ENCODE results near the gene TMX1. TPM values are rescaled to one million over a fixed set of nuclear protein-coding genes. Genes with fewer than 3 reads are reported as not detected.
"Not testable (repeated sequence)": the region's sequence is repeated elsewhere in the genome, so short reads cannot be mapped to it uniquely, and the experiment has no call there.

Gene TMX1
- total and polyA plus RNA-seq, 5 donors: 4.3 to 12.5 (median 9.9) TPM

DNA sequence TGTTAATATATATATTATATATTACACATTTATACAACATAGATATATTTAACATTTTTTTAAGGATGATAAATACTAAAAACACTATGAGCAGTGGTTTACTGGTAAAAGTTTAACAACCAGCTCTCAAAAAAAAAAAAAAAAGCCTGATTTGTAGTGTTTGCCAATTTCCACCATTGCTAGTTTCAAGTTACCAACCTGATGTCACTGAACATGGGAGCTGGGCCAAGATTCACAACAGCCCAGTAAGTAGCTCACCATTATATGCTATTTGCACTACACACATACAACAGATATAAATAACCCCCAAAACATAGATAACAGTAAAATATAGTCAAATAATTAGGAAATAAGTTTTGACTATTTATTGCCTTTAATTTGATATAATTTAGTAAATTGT is 28.9 kb upstream of the TMX1 start:
- intact Hi-C loops (cut with DNase I): no loop called here
- H3K9me3 ChIP-seq (ENCODE audit: control insufficient read depth, low read length): no peaks in the 10 kb centered on the region

DNA sequence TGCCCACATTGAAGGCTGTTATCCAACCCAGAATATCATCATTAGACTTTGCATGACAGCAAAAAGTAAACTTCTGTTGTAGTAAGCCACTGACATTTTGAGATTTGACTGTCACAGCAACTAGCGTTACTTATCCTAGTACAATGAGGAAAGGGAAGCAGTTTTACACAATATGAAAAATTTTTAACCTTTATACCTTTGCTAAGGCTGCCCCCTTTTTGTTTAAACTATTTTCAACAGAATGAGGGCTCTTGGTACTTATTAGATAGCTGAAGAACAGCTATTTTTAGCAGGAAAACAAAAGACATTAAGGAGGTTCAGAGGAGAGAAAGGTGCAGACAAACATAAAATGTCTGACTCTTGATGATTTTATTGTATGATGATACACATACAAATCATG is 23.4 kb upstream of the TMX1 start:
- Histone ChIP-seq H3K4me3 (ENCODE audit: low read length) (no peak overlapping the region), H3K4me1 (ENCODE audit: control insufficient read depth, insufficient read depth, low read length) (no peaks in the 10 kb centered on the region), H3K9me3 (ENCODE audit: control insufficient read depth, low read length) (no peaks in the 10 kb centered on the region), H3K27me3 (ENCODE audit: control insufficient read depth, insufficient read depth) (no peaks in the 10 kb centered on the region), H3K27ac (ENCODE audit: low read length) (no peak overlapping the region)
- no peak for DNase-seq
- no peak for ATAC-seq
- WGBS: 54% methylated on average over 1 of the region's 1 CpG
- intact Hi-C loops (cut with DNase I): no loop called here

More for the DNA sequence above, 28.9 kb upstream of the TMX1 start:
- DNase-seq (no peak), ATAC-seq (no peak)
- H3K4me3 ChIP-seq (ENCODE audit: low read length): no peak overlapping the region
- no peak overlapping the region for H3K27ac ChIP-seq (ENCODE audit: low read length)
- H3K27me3 ChIP-seq (ENCODE audit: control insufficient read depth, insufficient read depth): no peaks in the 10 kb centered on the region
- H3K4me1 ChIP-seq (ENCODE audit: control insufficient read depth, insufficient read depth, low read length): no peaks in the 10 kb centered on the region

GRCh38 chr14:51219473-51220448 is 20.3 kb upstream of the TMX1 start:
- WGBS: 56% methylated on average over 7 of the region's 7 CpGs
- intact Hi-C loops (cut with DNase I): loop anchor here (10.0 kb wide), 1 partner anchor 265 kb away; no protein-coding TSS in a partner anchor
- no peak for DNase-seq
- no peaks in the 10 kb centered on the region for H3K4me1 ChIP-seq (ENCODE audit: control insufficient read depth, insufficient read depth, low read length)
- H3K27me3 ChIP-seq (ENCODE audit: control insufficient read depth, insufficient read depth): no peaks in the 10 kb centered on the region
- no peak for ATAC-seq
- H3K27ac ChIP-seq (ENCODE audit: low read length): no peak overlapping the region
- H3K9me3 ChIP-seq (ENCODE audit: control insufficient read depth, low read length): no peaks in the 10 kb centered on the region
- no peak overlapping the region for H3K4me3 ChIP-seq (ENCODE audit: low read length)

GRCh38 chr14:51223463-51223862 is 16.6 kb upstream of the TMX1 start:
- DNase-seq: not testable (repeated sequence)
- WGBS: 98% methylated on average over 1 of the region's 1 CpG

DNA sequence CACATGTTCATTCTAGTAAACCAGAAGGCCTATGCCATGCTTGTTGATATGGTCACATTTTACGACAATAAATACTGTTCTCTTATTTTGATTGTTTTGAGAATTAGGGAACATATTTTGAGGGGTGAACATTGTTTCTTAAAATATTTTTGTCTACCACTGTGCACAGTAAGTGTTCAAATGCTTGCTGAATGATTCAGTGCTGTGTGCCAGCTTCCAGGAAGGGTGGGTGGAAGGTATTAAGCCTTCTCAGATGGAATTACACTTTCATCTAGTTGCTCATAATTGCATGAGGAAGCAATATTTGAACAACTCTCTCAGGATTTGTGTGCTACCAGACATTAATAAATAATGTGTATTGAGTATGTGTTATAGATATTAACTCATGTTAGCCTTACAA is 15.5 kb upstream of the TMX1 start:
- Histone ChIP-seq H3K9me3 (ENCODE audit: control insufficient read depth, low read length) (no peaks in the 10 kb centered on the region), H3K4me1 (ENCODE audit: control insufficient read depth, insufficient read depth, low read length) (no peaks in the 10 kb centered on the region), H3K27me3 (ENCODE audit: control insufficient read depth, insufficient read depth) (no peaks in the 10 kb centered on the region), H3K4me3 (ENCODE audit: low read length) (no peak overlapping the region), H3K27ac (ENCODE audit: low read length) (no peak overlapping the region)
- no peak for DNase-seq
- WGBS: 100% methylated on average over 1 of the region's 1 CpG
- intact Hi-C loops (cut with DNase I): loop anchor here (10.0 kb wide), 1 partner anchor 270 kb away; no protein-coding TSS in a partner anchor
- no peak for ATAC-seq

More at GRCh38 chr14:51223463-51223862, 16.6 kb upstream of the TMX1 start:
- not testable (repeated sequence) for H3K9me3 ChIP-seq (ENCODE audit: control insufficient read depth, low read length); H3K4me3 ChIP-seq (ENCODE audit: low read length); H3K27me3 ChIP-seq (ENCODE audit: control insufficient read depth, insufficient read depth); H3K27ac ChIP-seq (ENCODE audit: low read length); H3K4me1 ChIP-seq (ENCODE audit: control insufficient read depth, insufficient read depth, low read length); ATAC-seq
- intact Hi-C loops (cut with DNase I): loop anchor here (10.0 kb wide), 1 partner anchor 269 kb away; no protein-coding TSS in a partner anchor

- WGBS: 78% methylated on average over 2 of the region's 2 CpGs
- intact Hi-C loops (cut with DNase I): loop anchor here (10.0 kb wide), 1 partner anchor 271 kb away; no protein-coding TSS in a partner anchor
Observed at GRCh38 chr14:51225751-51226150, 14.3 kb upstream of the TMX1 start.

GRCh38 chr14:51228391-51228790 is 11.7 kb upstream of the TMX1 start:
- no peak for DNase-seq
- Histone ChIP-seq H3K27ac (ENCODE audit: low read length) (no peak overlapping the region), H3K4me1 (ENCODE audit: control insufficient read depth, insufficient read depth, low read length) (no peaks in the 10 kb centered on the region), H3K27me3 (ENCODE audit: control insufficient read depth, insufficient read depth) (no peaks in the 10 kb centered on the region), H3K9me3 (ENCODE audit: control insufficient read depth, low read length) (no peaks in the 10 kb centered on the region), H3K4me3 (ENCODE audit: low read length) (no peak overlapping the region)
- ATAC-seq: no peak
- intact Hi-C loops (cut with DNase I): loop anchor here (10.0 kb wide), 1 partner anchor 274 kb away; no protein-coding TSS in a partner anchor

More at GRCh38 chr14:51225751-51226150, 14.3 kb upstream of the TMX1 start:
- ATAC-seq: no peak
- Histone ChIP-seq H3K4me1 (ENCODE audit: control insufficient read depth, insufficient read depth, low read length) (no peaks in the 10 kb centered on the region), H3K9me3 (ENCODE audit: control insufficient read depth, low read length) (no peaks in the 10 kb centered on the region), H3K27ac (ENCODE audit: low read length) (no peak overlapping the region), H3K4me3 (ENCODE audit: low read length) (no peak overlapping the region), H3K27me3 (ENCODE audit: control insufficient read depth, insufficient read depth) (no peaks in the 10 kb centered on the region)
- DNase-seq: no peak

GRCh38 chr14:51228890-51229289 is 11.2 kb upstream of the TMX1 start:
- H3K27me3 ChIP-seq (ENCODE audit: control insufficient read depth, insufficient read depth): no peaks in the 10 kb centered on the region
- DNase-seq (no peak), ATAC-seq (no peak)
- H3K27ac ChIP-seq (ENCODE audit: low read length): no peak overlapping the region
- WGBS: 74% methylated on average over 1 of the region's 1 CpG
- no peak overlapping the region for H3K4me3 ChIP-seq (ENCODE audit: low read length)
- no peaks in the 10 kb centered on the region for H3K4me1 ChIP-seq (ENCODE audit: control insufficient read depth, insufficient read depth, low read length)
- intact Hi-C loops (cut with DNase I): loop anchor here (10.0 kb wide), 1 partner anchor 274 kb away; no protein-coding TSS in a partner anchor
- H3K9me3 ChIP-seq (ENCODE audit: control insufficient read depth, low read length): no peaks in the 10 kb centered on the region

DNA sequence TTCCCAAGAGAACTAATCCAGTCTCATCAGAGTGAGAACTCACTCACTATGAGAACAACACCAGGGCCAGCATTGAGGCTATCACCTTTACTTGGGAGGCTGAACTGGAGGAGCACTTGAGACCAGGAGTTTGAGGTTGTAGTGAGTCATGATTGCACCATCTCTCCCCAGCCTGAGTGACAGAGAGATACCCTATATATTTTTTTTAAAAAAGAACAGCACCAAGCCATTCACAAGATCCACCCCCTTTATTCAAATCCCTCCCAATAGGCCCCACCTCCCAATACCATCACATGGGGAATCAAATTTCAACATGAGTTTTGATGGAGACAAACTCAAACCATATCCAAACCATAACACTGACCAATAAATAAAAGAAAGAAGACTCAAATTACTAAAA is 3.7 kb upstream of the TMX1 start:
- intact Hi-C loops (cut with DNase I): no loop called here
- H3K4me1 ChIP-seq (ENCODE audit: control insufficient read depth, insufficient read depth, low read length): no peaks in the 10 kb centered on the region
- DNase-seq: no peak
- ATAC-seq: no peak
- H3K27me3 ChIP-seq (ENCODE audit: control insufficient read depth, insufficient read depth): no peaks in the 10 kb centered on the region
- H3K4me3 ChIP-seq (ENCODE audit: low read length): no peak overlapping the region
- H3K27ac ChIP-seq (ENCODE audit: low read length): no peak overlapping the region
- no peaks in the 10 kb centered on the region for H3K9me3 ChIP-seq (ENCODE audit: control insufficient read depth, low read length)

GRCh38 chr14:51240804-51241380 is 845 bp downstream of the TMX1 start:
- no peak for DNase-seq
- no peaks in the 10 kb centered on the region for H3K9me3 ChIP-seq (ENCODE audit: control insufficient read depth, low read length)
- no peak for ATAC-seq
- peak overlapping the region; percentile 74 for H3K4me3 ChIP-seq (ENCODE audit: low read length)
- intact Hi-C loops (cut with DNase I): no loop called here
- WGBS: 17% methylated on average over 10 of the region's 10 CpGs
- H3K27ac ChIP-seq (ENCODE audit: low read length): peak overlapping the region; percentile 65
- peaks cover 2% of the 10 kb centered on the region for H3K4me1 ChIP-seq (ENCODE audit: control insufficient read depth, insufficient read depth, low read length)
- H3K27me3 ChIP-seq (ENCODE audit: control insufficient read depth, insufficient read depth): no peaks in the 10 kb centered on the region

All from right cardiac atrium (tissue), 5 donors.